ENCODE results near the gene BOD1.
"Not testable (repeated sequence)": the region's sequence is repeated elsewhere in the genome, so short reads cannot be mapped to it uniquely, and the experiment has no call there.

Gene BOD1

DNA sequence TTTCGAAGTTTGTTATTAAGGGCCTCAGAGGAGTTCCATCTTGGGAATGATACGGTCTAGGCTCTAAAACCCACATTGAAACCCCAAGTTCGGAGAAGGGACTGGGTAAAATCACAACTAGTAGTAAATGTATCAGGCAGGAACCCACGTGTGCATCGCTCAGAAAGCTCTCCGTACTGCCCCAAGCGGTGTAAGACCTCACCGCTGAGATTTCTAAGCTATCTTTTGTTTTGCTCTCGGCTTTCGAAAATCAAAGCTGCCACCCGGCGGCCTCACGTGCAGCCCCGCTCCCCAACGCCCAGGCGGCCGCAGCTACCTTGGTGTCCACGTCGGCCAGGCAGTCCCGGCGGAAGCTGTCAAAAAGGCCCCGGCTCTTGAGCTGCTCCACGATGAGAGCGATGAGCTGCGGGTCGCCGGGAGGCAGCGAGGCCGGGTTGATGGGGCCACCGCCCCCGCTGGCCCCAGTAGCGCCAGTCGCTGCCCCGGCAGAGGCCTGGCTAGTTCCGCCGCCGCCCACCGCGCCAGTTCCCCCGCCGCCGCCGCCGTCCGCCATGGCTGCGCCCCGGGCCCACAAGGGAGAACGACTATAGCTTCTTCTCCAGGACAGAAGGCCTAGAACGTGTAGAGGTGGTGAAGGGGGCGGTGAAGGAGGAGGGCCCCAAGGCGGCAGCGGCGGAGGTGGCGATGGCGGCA, 420 bp downstream of the BOD1 start:
- peak; percentile 21 to 47 (median 39) for DNase-seq (ENCODE audit: low read depth in 4 of 4, low spot score in 1 of 4)

DNA sequence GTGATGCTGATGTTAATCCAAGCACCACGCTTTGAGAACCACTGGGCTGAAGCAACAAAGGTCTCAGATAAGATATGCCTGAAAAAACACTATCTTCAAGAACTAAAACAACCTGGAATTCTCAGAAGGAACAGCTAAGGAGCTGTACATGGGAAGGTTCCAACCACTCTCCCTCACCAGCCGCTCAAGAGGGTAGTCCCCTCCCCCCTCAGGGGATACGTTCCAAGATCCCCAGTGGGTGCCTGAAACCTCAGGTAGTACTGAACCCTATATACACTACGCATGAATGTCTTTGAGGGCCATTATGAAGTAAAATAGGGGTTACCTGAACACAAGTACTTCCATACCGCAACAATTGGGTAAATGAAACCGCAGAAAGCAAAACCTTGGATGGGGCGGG, 1.9 kb downstream of the BOD1 start:
- DNase-seq (ENCODE audit: low read depth in 4 of 4, low spot score in 1 of 4): no peak

DNA sequence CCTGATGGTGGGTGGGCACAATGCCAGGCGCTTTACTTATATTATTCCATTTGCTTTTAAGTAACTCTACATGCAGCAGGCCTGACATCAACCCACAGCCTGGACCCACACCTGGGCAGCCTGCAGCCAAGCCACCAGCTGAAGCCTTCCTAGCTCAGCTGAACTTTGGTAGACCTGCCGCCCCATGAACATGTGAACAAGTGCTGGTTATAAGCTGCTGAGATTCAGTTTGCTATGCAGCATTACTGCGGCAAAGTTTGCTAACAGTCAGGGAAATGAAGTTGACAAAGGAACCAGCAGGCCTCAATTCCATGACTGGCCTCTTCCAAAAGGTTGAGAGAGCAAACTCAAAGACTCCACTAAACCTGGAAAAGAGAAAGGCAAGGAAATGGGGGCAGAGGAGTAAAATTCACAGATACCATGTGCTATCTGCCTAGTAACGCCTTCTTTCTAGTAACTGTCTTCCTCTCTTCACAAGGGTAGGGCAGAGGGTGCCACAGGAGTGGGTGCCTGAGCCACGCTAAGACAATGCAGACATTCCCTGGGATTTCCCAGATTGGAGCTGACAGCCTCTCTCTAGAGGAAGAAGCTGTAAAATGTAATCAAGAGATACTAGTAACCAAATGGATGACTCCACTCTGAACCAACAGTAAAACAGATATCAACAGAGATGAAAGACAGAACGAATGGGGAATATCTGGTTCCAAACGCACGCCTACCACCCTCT, 2.9 kb downstream of the BOD1 start:
- DNase-seq (ENCODE audit: low read depth in 4 of 4, low spot score in 1 of 4): no peak

DNA sequence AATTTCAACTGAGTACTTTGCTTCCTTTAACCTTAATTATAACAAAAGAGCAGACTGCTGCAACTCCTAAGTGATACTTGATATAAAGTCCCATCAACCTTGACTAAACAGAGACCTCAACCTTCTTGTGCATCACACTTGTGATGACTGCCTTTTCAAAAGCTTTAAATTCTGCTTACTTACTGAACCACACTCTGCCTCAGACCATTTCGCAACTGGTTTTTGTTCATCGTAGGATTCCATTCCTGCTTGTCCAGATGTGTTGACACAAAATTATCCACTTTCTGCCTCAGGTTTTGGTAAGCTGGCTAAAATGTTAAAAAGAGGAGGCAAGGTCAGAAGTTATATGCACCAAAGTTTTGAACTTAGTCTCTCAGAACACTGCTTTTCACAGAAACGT, 3.5 kb downstream of the BOD1 start:
- no peak for DNase-seq (ENCODE audit: low read depth in 4 of 4, low spot score in 1 of 4)

DNA sequence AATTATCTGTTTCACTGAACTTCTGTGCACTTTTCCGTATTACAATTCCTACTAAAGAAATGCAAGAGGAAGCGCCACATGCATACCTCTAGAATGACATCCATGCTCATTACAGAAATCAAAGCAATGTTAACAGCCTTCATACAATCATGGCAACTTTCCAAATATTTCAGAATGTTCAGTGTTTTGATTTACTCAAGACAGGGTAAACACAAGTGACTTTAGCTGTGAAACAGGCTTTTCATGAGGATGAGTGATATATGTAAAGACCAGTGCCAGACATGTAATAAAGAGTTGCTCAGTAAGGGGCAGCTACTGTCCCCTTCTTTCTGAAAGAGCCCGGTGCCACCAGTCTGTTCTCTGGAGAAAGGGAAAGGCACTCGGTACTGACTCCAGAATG, 4.7 kb downstream of the BOD1 start:
- DNase-seq (ENCODE audit: low read depth in 4 of 4, low spot score in 1 of 4): no peak

DNA sequence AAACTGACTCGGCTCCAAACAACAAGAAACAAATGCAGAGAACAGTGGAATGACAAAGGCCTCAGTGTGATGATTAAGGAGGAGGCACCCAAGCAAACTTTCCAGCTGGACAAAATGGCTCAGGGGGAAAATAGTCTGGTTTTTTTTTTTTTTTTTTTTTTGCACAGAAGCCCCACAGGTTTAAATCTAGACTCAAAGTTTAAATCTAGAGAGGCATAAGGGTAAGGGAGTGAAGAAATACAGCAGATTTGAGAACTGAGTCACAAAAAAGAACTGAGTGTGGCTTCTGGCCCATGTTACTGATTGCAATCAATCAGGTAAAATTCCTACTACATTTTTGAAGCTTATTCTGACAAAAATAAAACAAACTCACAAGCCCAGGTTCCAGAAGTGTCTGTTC, 12.3 kb downstream of the BOD1 start:
- no peak for DNase-seq (ENCODE audit: low read depth in 4 of 4, low spot score in 1 of 4)

DNA sequence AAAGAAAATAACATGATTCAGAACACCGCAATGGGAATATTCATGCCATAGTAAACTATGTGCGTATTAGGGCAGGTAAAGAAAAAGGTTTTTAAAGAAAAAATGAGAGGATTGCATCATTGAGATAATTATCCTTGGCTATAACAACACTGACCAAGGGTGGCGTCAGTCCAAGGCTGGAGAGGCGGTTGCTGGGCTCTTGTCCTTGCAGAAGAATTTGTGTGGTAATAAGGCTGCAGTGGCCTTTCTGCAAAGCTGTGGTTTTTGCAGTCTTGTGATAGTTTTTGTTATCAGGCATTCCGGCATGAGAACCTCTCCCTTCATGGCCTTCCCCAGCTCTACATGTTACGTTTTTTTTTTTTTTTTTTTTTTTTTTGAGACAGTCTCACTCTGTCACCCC, 14.0 kb downstream of the BOD1 start:
- DNase-seq (ENCODE audit: low read depth in 4 of 4, low spot score in 1 of 4): no peak

DNA sequence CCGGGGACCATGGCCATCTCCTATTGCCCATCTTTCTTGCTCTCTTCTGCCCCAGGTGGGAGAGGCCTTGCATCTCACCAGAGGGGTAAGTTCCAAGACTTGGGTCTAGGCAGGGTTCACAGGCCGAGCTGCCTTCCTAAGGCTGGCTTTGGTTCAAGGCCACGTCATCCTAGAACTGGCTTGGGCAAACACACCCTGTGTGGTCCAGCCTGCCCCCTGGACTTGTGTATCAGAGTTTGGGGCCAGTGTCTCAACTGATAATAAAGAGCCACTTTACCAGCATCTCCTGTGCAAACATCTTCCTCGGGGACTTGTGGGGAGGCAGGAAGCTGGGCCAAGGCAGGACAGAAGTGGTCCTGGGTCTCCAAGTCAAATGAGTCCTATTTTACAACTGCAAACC, 17.8 kb downstream of the BOD1 start:
- DNase-seq (ENCODE audit: low read depth in 4 of 4, low spot score in 1 of 4): no peak

DNA sequence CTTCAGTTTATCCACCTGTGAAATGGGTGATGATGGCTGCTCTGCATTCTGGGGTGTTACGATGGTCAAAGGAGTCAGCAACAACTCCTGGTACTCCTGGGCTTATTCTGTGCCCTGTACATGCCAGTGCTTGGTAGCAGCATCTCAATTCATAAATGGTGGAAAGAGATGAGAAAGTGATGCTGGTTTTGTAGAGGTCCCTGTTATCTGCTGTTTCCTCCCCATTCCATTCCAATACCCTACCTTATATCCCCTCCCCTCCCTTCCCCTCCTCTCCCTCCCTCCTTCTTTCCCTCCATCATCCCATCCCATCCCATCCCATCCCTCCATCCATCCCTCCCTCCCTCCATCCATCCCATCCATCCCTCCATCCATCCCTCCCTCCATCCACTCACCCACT, 19.1 kb downstream of the BOD1 start:
- no peak for DNase-seq (ENCODE audit: low read depth in 4 of 4, low spot score in 1 of 4)

DNA sequence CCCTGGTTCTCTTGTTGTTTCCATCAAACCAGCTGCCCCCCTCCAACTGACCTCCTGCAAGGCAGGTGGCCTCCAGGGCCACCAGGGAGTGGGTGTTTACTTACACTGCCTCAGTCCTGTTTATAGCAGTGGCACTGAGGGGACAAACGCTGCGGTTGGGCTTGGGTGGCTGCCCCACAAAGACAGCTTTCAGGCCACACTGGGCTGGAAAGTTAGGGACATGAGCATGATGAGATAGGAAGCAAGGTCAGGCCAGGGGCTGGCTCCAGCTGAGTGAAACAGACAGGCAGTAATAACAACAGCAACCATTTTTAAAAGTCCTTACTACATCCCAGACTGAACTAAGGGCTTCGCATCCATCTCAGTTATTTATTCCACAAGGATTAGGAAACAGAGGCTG, 20.6 kb downstream of the BOD1 start:
- DNase-seq (ENCODE audit: low read depth in 4 of 4, low spot score in 1 of 4): no peak

DNA sequence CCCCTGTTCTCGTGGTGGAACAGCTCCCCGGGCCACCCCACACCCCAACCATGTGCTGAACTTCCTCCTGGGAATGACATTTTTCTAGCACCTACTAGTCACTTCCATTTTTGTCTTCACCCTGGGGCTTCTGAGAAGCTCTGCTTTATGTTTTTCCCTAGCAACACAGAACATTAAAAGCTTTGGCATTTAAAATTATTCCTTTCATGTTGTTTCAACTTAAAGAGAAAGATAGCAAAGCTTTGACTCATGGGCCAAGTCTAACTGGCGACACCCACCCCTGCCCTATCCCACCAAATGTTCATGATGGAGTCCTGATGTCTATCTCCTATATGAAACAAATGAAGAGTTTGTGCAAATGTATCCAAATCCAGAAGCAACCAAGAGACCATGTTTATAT, 22.4 kb downstream of the BOD1 start:
- no peak for DNase-seq (ENCODE audit: low read depth in 4 of 4, low spot score in 1 of 4)

DNA sequence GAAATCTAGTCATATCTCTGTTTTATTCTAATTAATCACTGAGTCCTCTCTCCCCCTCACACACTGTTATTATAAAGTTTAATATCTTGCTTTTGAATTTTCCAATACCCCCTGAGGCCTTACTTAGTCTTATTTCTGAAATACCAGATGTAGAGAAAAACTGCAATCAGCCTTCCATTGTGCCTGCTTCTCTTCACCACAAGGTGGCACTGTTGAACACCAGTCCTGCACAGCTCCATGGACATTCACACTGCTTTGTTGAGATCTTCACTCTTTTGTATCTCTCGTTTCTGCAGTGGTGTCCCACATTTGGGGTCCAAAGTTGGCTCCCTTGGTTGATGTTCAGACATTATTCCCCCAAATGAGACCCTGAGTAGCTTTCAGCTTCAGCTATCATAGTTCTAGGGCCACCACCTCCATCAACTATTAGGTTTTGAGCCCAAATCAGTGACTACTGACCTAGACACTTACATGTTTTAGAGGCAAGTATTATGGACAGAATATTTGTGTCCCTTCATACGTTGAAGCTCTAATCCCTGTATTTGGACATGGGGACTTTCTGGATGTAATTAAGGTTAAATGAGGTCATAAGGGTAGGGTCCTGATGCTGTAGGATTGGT, 24.3 kb downstream of the BOD1 start:
- DNase-seq (ENCODE audit: low read depth in 4 of 4, low spot score in 1 of 4): no peak

DNA sequence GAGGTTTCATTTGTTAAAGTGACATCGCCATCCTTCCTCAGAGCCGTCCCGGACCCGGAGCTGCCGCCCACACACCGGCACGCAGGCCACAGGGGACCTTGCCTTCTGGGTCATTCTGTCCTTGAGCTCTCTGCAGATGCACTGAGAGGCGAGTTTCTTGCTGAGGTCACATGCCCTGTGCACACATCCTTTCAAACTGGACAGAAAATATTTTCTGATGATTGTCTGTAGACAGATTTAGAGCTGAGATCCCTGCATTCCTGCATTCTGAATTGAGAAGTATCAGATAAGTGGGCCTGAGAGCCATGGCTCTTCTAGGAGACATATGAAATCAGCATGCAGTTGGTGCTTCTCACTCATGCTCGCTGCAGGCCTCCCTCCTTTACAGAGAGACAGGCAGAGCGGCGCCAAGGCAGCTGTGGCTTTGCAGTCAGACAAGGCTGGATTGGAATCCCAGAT, 25.4 kb downstream of the BOD1 start:
- DNase-seq (ENCODE audit: low read depth in 4 of 4, low spot score in 1 of 4): no peak

DNA sequence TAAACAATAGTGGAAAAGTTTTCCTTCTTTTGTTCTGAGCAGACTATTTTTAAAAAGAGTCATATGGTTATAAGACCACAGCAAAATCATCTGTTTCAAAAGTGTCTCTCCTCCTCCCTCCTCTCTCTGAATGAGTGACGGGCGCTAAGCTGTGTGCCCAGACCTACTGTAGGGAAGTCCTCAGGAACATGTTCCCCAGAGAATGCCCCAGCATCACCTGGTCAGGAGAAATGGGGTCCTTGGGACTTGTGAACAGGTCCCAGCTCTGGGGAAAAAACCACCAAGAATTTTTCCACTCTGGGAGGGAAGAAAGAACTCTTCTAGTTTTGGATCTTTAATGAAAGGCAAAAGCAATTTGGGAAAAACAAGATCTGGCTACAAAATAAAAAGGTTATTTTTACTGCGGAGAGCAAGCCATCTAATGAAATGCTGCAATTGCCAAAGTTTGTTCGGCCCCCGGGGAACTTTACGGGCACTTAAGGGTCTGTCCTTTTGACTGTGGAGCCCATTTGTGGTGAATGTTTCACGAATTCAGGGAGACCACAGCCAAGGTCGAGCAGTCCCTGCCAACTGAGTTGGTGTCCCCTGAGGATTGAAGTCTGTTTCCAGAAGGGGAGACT, 25.9 kb downstream of the BOD1 start:
- DNase-seq (ENCODE audit: low read depth in 4 of 4, low spot score in 1 of 4): no peak

DNA sequence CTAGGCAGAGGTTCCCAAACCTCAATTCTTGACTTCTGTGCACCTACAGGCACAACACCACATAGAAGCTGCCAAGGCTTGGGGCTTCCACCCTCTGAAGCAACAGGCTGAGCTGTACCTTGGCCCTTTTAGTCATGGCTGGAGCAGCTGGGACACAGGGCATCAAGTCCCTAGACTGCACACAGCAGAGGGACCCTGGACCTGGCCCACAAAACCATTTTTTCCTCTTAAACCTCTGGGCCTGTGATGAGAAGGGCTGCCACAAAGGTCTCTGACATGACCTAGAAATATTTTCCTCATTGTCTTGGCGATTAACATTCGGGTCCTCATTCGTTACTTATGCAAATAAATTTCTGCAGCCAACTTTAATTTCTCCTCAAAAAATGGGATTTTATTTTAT, 30.3 kb downstream of the BOD1 start:
- not testable (repeated sequence) for DNase-seq (ENCODE audit: low read depth in 4 of 4, low spot score in 1 of 4)

DNA sequence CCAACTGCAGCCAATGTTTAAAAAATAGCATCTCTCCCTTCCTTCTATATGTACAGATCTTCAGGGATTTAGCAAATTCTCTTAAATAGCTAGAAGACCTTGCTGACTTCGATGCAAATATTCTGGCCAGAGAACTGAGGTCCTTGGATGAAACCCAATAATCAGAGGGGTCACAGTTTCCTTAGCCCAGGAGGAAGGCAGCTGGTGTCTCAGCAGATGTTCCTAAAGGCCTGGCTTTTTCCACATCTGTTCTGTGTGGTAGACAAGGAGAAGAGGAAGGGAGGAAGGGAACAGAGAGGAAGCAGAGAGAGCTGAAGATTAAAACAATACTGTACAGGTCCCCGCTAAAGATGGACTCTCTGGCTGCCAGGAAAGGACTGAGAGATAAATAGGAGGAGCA, 33.1 kb downstream of the BOD1 start:
- DNase-seq (ENCODE audit: low read depth in 4 of 4, low spot score in 1 of 4): no peak

DNA sequence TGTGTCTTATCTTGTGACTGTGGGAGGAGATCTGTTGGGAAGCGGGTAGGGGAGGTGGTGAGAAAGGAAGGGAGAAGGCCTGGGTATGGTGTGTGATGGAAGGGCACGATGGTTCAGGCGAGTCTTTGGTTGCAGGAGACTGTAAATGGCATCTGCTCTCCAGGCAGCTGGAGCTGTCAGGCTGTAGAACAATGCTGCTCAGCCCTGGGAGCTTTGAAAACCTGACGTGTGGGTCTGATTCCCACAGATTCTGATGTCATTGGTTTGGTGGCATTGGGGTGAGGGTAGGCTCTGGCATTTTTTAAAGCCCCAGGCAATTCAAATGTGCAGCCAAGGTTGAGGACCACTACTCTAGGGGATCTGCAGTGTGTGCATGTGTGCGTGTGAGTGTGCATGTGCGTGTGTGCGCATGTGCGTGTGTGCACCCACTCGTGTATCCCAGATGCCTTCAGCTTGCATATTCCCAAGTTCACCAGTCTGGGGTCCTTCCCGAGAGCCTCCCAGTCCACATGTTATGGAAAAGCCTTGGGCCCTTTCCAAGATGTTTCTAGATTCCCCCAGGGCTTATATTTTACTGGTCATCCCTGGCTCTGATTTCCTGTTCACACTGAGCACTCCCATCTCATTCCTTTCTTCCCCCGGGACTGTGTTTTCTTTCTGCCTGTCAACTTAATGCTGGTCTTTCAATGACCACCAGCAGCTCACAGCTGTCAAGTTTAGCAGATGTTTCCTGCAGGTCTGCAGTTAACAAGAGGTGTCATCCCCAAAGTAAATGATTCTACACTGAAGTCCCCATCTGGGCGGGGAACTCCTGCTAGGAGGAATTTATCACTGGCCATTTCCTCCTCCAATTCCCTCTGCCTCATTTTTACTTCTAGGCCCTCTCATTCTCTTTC, 34.0 kb downstream of the BOD1 start:
- no peak for DNase-seq (ENCODE audit: low read depth in 4 of 4, low spot score in 1 of 4)

DNA sequence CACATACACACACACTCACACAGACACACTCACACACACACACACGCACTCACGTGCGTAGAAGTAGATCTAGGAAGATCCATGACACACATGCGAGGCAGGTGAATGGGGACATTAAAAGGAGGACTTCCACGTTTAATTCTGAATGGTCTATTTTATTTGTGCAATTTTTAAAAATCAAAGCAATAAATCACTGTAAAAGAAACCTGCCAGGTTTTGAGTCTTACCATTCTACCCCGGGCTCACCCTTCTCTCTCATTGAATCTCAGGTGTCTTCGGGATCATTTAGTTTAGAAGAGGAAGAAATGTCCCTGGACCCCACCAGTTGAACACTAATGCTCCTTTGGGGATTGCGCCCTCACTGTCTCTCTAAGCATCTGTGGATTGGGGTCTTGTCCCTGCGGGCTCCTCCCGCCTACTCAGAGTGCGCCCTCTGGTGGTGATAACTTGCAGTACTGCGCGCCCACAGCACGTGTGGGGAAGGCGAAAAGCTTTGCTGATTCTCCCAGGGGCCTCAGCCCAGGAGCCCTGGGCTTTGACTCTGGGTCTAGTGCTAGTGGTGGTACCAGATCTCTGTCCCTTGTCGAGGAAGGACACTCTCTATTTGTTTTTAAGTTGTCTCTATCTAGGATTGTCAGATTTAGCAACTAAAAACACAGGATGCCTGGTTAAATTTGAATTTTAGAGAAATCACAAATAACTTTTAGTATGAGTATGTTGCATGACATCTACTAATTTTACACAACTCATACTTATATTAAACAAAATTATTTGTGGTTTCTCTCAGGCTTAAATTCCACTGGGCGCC, 34.8 kb downstream of the BOD1 start:
- DNase-seq (ENCODE audit: low read depth in 4 of 4, low spot score in 1 of 4): peak in 2 of 4 experiments; percentile 9 to 17

DNA sequence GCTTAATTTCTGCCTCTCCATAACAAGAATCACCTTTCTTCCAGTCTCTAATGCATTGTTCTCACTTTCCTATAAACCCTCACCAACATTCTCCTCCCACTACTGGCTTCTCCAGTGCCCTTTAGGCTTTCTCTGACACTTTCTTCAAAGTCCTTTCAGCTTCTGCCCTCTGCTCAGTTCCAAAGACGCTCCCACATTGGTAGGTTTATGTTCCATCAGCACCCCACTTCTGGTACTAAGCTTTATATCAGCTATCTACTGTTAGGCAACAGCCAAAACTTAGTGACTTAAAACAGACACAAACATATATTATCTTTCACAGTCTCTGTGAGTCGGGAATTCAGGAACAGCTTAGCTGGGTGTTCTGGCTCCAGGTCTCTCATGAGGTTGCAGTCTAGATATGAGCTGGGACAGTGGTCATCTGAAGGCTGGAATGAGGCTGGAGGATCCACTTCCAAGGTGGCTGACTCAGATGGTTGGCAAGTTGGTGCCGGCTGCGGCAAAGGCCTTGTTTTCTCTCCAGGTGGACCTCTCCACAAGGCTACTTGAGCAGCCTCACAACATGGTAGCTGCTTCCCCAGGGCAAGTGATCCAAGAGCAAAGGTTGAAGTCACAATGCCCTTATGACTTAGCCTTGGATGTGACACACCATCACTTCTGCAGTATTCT, 37.4 kb downstream of the BOD1 start:
- DNase-seq (ENCODE audit: low read depth in 4 of 4, low spot score in 1 of 4): no peak

DNA sequence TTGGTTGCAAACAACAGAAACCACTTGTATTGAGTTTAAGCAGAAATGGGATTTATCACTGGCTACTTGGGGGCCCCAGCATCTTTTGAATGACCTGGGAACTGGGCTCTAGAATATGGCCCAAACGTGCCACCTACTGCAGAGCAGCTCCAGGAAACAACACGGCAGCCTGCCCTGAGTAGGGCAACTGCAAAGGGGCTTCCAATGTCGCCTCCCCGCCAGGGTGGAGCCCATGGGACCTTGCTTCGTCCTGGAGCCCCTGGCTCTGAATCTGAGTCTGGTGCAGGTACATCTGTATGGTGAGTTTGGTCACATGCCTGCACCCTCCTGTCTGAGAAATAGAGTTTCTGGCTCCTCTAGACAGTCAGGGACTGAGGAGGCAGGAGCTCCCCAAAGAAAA, 38.6 kb downstream of the BOD1 start:
- no peak for DNase-seq (ENCODE audit: low read depth in 4 of 4, low spot score in 1 of 4)

All from stimulated activated CD4-positive, alpha-beta T cell treated with anti-CD3 and anti-CD28 coated beads, Interleukin-1b, Interleukin-23, amount 100 ng/mL, for 24 hours (primary cell).